Measurements from ENCODE around the gene SUFU.
A peak's percentile ranks its signal among the peaks of the same experiment; 100 is the strongest.

SUFU gene

GRCh38 chr10:102462512-102463054, 41.2 kb upstream of the SUFU start:
- Histone ChIP-seq H4K91ac (ENCODE audit: low read length) (no peak overlapping the region), H2AK5ac (ENCODE audit: low read length, severe bottlenecking) (no peak overlapping the region), H2BK120ac (ENCODE audit: low read depth, low read length) (no peak overlapping the region), H2BK5ac (ENCODE audit: low read depth, low read length, poor library complexity, severe bottlenecking) (no peak overlapping the region), H2AFZ (ENCODE audit: low read depth, low read length) (no peak overlapping the region), H3K4ac (ENCODE audit: low read depth in 1 of 2, low read length in 2 of 2) (no peak overlapping the region), H3K4me1 (ENCODE audit: control insufficient read depth, insufficient read depth, low read depth, low read length) (peaks cover 11% of the 10 kb centered on the region), H2BK15ac (ENCODE audit: low read depth, poor library complexity, severe bottlenecking) (no peak overlapping the region), H3K36me3 (ENCODE audit: control insufficient read depth in 1 of 2, insufficient read depth in 2 of 2, low read depth in 1 of 2, low read length in 2 of 2) (no peaks in the 10 kb centered on the region), H3K27me3 (ENCODE audit: control insufficient read depth in 1 of 2, insufficient read depth in 1 of 2, low read length in 2 of 2) (peaks cover 27 to 55% of the 10 kb centered on the region in 2 experiments), H3K4me2 (ENCODE audit: low read length, poor library complexity, severe bottlenecking) (no peak overlapping the region), H3K27ac (ENCODE audit: low read length, poor library complexity, severe bottlenecking) (no peak overlapping the region), H3K9ac (ENCODE audit: low read length) (no peak overlapping the region), H3K9me3 (ENCODE audit: control insufficient read depth, low read length) (no peaks in the 10 kb centered on the region), H4K8ac (ENCODE audit: low read length) (no peak overlapping the region), H3K23ac (ENCODE audit: low read length in 2 of 2) (no peak overlapping the region), H3K4me3 (ENCODE audit: insufficient read depth in 1 of 2, low read depth in 1 of 2, low read length in 2 of 2) (peak overlapping the region in 1 of 2 experiments; percentile 27), H3K79me1 (replicated peaks; ENCODE audit: low read length, poor library complexity, severe bottlenecking) (no peaks in the 10 kb centered on the region), H2BK12ac (ENCODE audit: low read length in 2 of 2) (no peak overlapping the region), H3K18ac (ENCODE audit: low read depth in 1 of 2, low read length in 2 of 2) (no peak overlapping the region), H3K14ac (ENCODE audit: low read length in 2 of 2) (no peak overlapping the region)
- no peak for DNase-seq
- WGBS, result 54% methylated on average over 5 of the region's 6 CpGs

- 91% methylated on average over 10 of the region's 10 CpGs for WGBS
- H3K9ac ChIP-seq (ENCODE audit: low read length), result no peak overlapping the region
Observed at GRCh38 chr10:102463983-102464382, 39.8 kb upstream of the SUFU start.

GRCh38 chr10:102465466-102465865, 38.3 kb upstream of the SUFU start:
- no peak overlapping the region for H2AK5ac ChIP-seq (ENCODE audit: low read length, severe bottlenecking)
- no peaks in the 10 kb centered on the region for H3K79me1 ChIP-seq (replicated peaks; ENCODE audit: low read length, poor library complexity, severe bottlenecking)
- H3K9me3 ChIP-seq (ENCODE audit: control insufficient read depth, low read length), result no peaks in the 10 kb centered on the region
- peaks cover 27 to 50% of the 10 kb centered on the region in 2 experiments for H3K27me3 ChIP-seq (ENCODE audit: control insufficient read depth in 1 of 2, insufficient read depth in 1 of 2, low read length in 2 of 2)
- no peak for DNase-seq
- peaks cover 11% of the 10 kb centered on the region for H3K4me1 ChIP-seq (ENCODE audit: control insufficient read depth, insufficient read depth, low read depth, low read length)
- no peak overlapping the region for H4K91ac ChIP-seq (ENCODE audit: low read length)
- H3K4me3 ChIP-seq (ENCODE audit: insufficient read depth in 1 of 2, low read depth in 1 of 2, low read length in 2 of 2), result no peak overlapping the region
- no peak overlapping the region for H3K9ac ChIP-seq (ENCODE audit: low read length)
- no peak overlapping the region for H2AFZ ChIP-seq (ENCODE audit: low read depth, low read length)
- no peak overlapping the region for H2BK5ac ChIP-seq (ENCODE audit: low read depth, low read length, poor library complexity, severe bottlenecking)
- H2BK120ac ChIP-seq (ENCODE audit: low read depth, low read length), result no peak overlapping the region
- no peak overlapping the region for H3K27ac ChIP-seq (ENCODE audit: low read length, poor library complexity, severe bottlenecking)
- H3K14ac ChIP-seq (ENCODE audit: low read length in 2 of 2), result no peak overlapping the region
- H3K4ac ChIP-seq (ENCODE audit: low read depth in 1 of 2, low read length in 2 of 2), result no peak overlapping the region
- no peaks in the 10 kb centered on the region for H3K36me3 ChIP-seq (ENCODE audit: control insufficient read depth in 1 of 2, insufficient read depth in 2 of 2, low read depth in 1 of 2, low read length in 2 of 2)
- no peak overlapping the region for H3K4me2 ChIP-seq (ENCODE audit: low read length, poor library complexity, severe bottlenecking)
- H2BK12ac ChIP-seq (ENCODE audit: low read length in 2 of 2), result no peak overlapping the region
- H4K8ac ChIP-seq (ENCODE audit: low read length), result no peak overlapping the region
- 92% methylated on average over 2 of the region's 3 CpGs for WGBS
- no peak overlapping the region for H2BK15ac ChIP-seq (ENCODE audit: low read depth, poor library complexity, severe bottlenecking)
- no peak overlapping the region for H3K23ac ChIP-seq (ENCODE audit: low read length in 2 of 2)
- no peak overlapping the region for H3K18ac ChIP-seq (ENCODE audit: low read depth in 1 of 2, low read length in 2 of 2)

More at GRCh38 chr10:102463983-102464382, 39.8 kb upstream of the SUFU start:
- no peak for DNase-seq
- no peak overlapping the region for H2AK5ac ChIP-seq (ENCODE audit: low read length, severe bottlenecking)
- no peaks in the 10 kb centered on the region for H3K9me3 ChIP-seq (ENCODE audit: control insufficient read depth, low read length)
- H3K14ac ChIP-seq (ENCODE audit: low read length in 2 of 2), result no peak overlapping the region
- H2AFZ ChIP-seq (ENCODE audit: low read depth, low read length), result no peak overlapping the region
- peaks cover 11% of the 10 kb centered on the region for H3K4me1 ChIP-seq (ENCODE audit: control insufficient read depth, insufficient read depth, low read depth, low read length)
- no peak overlapping the region for H3K4me2 ChIP-seq (ENCODE audit: low read length, poor library complexity, severe bottlenecking)
- no peak overlapping the region for H2BK120ac ChIP-seq (ENCODE audit: low read depth, low read length)
- no peak overlapping the region for H3K27ac ChIP-seq (ENCODE audit: low read length, poor library complexity, severe bottlenecking)
- H3K79me1 ChIP-seq (replicated peaks; ENCODE audit: low read length, poor library complexity, severe bottlenecking), result no peaks in the 10 kb centered on the region
- H3K36me3 ChIP-seq (ENCODE audit: control insufficient read depth in 1 of 2, insufficient read depth in 2 of 2, low read depth in 1 of 2, low read length in 2 of 2), result no peaks in the 10 kb centered on the region
- no peak overlapping the region for H4K91ac ChIP-seq (ENCODE audit: low read length)
- H2BK15ac ChIP-seq (ENCODE audit: low read depth, poor library complexity, severe bottlenecking), result no peak overlapping the region
- H2BK12ac ChIP-seq (ENCODE audit: low read length in 2 of 2), result no peak overlapping the region
- peaks cover 27 to 55% of the 10 kb centered on the region in 2 experiments for H3K27me3 ChIP-seq (ENCODE audit: control insufficient read depth in 1 of 2, insufficient read depth in 1 of 2, low read length in 2 of 2)
- H3K23ac ChIP-seq (ENCODE audit: low read length in 2 of 2), result no peak overlapping the region
- no peak overlapping the region for H3K18ac ChIP-seq (ENCODE audit: low read depth in 1 of 2, low read length in 2 of 2)
- H3K4me3 ChIP-seq (ENCODE audit: insufficient read depth in 1 of 2, low read depth in 1 of 2, low read length in 2 of 2), result no peak overlapping the region
- H2BK5ac ChIP-seq (ENCODE audit: low read depth, low read length, poor library complexity, severe bottlenecking), result no peak overlapping the region
- H3K4ac ChIP-seq (ENCODE audit: low read depth in 1 of 2, low read length in 2 of 2), result no peak overlapping the region
- H4K8ac ChIP-seq (ENCODE audit: low read length), result no peak overlapping the region

- Histone ChIP-seq H2AFZ (ENCODE audit: low read depth, low read length) (no peak overlapping the region), H3K27ac (ENCODE audit: low read length, poor library complexity, severe bottlenecking) (no peak overlapping the region), H2BK12ac (ENCODE audit: low read length in 2 of 2) (no peak overlapping the region), H2AK5ac (ENCODE audit: low read length, severe bottlenecking) (no peak overlapping the region), H3K23ac (ENCODE audit: low read length in 2 of 2) (no peak overlapping the region), H4K91ac (ENCODE audit: low read length) (no peak overlapping the region), H3K4me1 (ENCODE audit: control insufficient read depth, insufficient read depth, low read depth, low read length) (no peaks in the 10 kb centered on the region), H3K9me3 (ENCODE audit: control insufficient read depth, low read length) (no peaks in the 10 kb centered on the region), H2BK120ac (ENCODE audit: low read depth, low read length) (no peak overlapping the region), H3K79me1 (replicated peaks; ENCODE audit: low read length, poor library complexity, severe bottlenecking) (no peaks in the 10 kb centered on the region), H3K18ac (ENCODE audit: low read depth in 1 of 2, low read length in 2 of 2) (no peak overlapping the region), H4K8ac (ENCODE audit: low read length) (no peak overlapping the region), H3K27me3 (ENCODE audit: control insufficient read depth in 1 of 2, insufficient read depth in 1 of 2, low read length in 2 of 2) (peaks cover 18 to 55% of the 10 kb centered on the region in 2 experiments), H3K36me3 (ENCODE audit: control insufficient read depth in 1 of 2, insufficient read depth in 2 of 2, low read depth in 1 of 2, low read length in 2 of 2) (no peaks in the 10 kb centered on the region), H3K14ac (ENCODE audit: low read length in 2 of 2) (no peak overlapping the region), H3K4ac (ENCODE audit: low read depth in 1 of 2, low read length in 2 of 2) (no peak overlapping the region), H3K4me2 (ENCODE audit: low read length, poor library complexity, severe bottlenecking) (no peak overlapping the region), H2BK15ac (ENCODE audit: low read depth, poor library complexity, severe bottlenecking) (no peak overlapping the region), H3K4me3 (ENCODE audit: insufficient read depth in 1 of 2, low read depth in 1 of 2, low read length in 2 of 2) (no peak overlapping the region), H3K9ac (ENCODE audit: low read length) (no peak overlapping the region), H2BK5ac (ENCODE audit: low read depth, low read length, poor library complexity, severe bottlenecking) (no peak overlapping the region)
- no peak for DNase-seq
- WGBS, result 90% methylated on average over 6 of the region's 6 CpGs
Observed at GRCh38 chr10:102467318-102467717, 36.5 kb upstream of the SUFU start.

Data from mesenchymal stem cell (in vitro differentiated cells and primary cell).